Measurements from ENCODE around the gene DGKD. TPM values are rescaled to one million over a fixed set of nuclear protein-coding genes. Genes with fewer than 3 reads are reported as not detected.

DGKD gene
- total RNA-seq, 1 donor from 2014 or later, result 15.3 TPM

- H3K27ac Mint-ChIP-seq (ENCODE audit: unreplicated experiment), result no peak overlapping the region
- H3K36me3 Mint-ChIP-seq (ENCODE audit: low read depth, unreplicated experiment), result peaks cover 34% of the 10 kb centered on the region
- no peak for DNase-seq (ENCODE audit: low spot score)
- H3K27me3 Mint-ChIP-seq (ENCODE audit: unreplicated experiment), result peaks cover 4% of the 10 kb centered on the region
- H3K4me1 Mint-ChIP-seq (ENCODE audit: unreplicated experiment), result peaks cover 14% of the 10 kb centered on the region
- H3K4me3 Mint-ChIP-seq (ENCODE audit: unreplicated experiment), result no peak overlapping the region
- TF ChIP-seq CTCF (IDR thresholded peaks at IDR 0.05; ENCODE audit: unreplicated experiment), result no peak
- H3K9me3 Mint-ChIP-seq (ENCODE audit: unreplicated experiment), result no peaks in the 10 kb centered on the region
These were observed 133.6 kb downstream of the DGKD start for GRCh38 chr2:233487748-233488345.

GRCh38 chr2:233489143-233489542, 134.8 kb downstream of the DGKD start:
- Mint-ChIP-seq H3K27ac (ENCODE audit: unreplicated experiment) (no peak overlapping the region), H3K36me3 (ENCODE audit: low read depth, unreplicated experiment) (peaks cover 23% of the 10 kb centered on the region), H3K4me3 (ENCODE audit: unreplicated experiment) (no peak overlapping the region), H3K27me3 (ENCODE audit: unreplicated experiment) (peaks cover 3% of the 10 kb centered on the region), H3K9me3 (ENCODE audit: unreplicated experiment) (no peaks in the 10 kb centered on the region), H3K4me1 (ENCODE audit: unreplicated experiment) (peaks cover 14% of the 10 kb centered on the region)
- no peak for DNase-seq (ENCODE audit: low spot score)
- no peak for TF ChIP-seq CTCF (IDR thresholded peaks at IDR 0.05; ENCODE audit: unreplicated experiment)

DNA sequence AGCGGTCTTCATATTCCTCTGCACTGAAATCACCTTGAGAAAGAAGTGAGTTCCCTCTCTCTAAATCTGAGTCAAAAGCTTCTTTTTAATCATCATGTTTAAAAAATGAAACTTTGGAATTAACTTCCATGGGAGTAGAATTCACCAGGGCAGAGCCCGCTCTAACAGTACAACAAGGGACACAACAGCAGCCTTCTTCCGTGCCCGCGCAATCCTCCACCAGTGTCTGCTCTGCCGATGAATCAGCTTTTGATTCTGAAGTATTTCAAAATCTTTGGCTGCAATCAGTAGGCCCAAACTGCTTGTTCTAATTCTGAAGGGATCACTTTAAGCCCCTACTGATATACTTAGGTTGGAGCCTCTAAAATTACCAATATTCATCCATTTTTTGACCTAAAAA, 135.4 kb downstream of the DGKD start:
- no peak overlapping the region for H3K4me3 Mint-ChIP-seq (ENCODE audit: unreplicated experiment)
- no peak for DNase-seq (ENCODE audit: low spot score)
- no peak for TF ChIP-seq CTCF (IDR thresholded peaks at IDR 0.05; ENCODE audit: unreplicated experiment)
- peaks cover 18% of the 10 kb centered on the region for H3K36me3 Mint-ChIP-seq (ENCODE audit: low read depth, unreplicated experiment)
- H3K9me3 Mint-ChIP-seq (ENCODE audit: unreplicated experiment), result no peaks in the 10 kb centered on the region
- H3K4me1 Mint-ChIP-seq (ENCODE audit: unreplicated experiment), result peaks cover 14% of the 10 kb centered on the region
- no peak overlapping the region for H3K27ac Mint-ChIP-seq (ENCODE audit: unreplicated experiment)
- H3K27me3 Mint-ChIP-seq (ENCODE audit: unreplicated experiment), result peaks cover 3% of the 10 kb centered on the region

- TF ChIP-seq CTCF (IDR thresholded peaks at IDR 0.05; ENCODE audit: unreplicated experiment), result no peak
- peaks cover 8% of the 10 kb centered on the region for H3K36me3 Mint-ChIP-seq (ENCODE audit: low read depth, unreplicated experiment)
- H3K9me3 Mint-ChIP-seq (ENCODE audit: unreplicated experiment), result no peaks in the 10 kb centered on the region
- no peak for DNase-seq (ENCODE audit: low spot score)
- no peak overlapping the region for H3K4me3 Mint-ChIP-seq (ENCODE audit: unreplicated experiment)
- H3K27ac Mint-ChIP-seq (ENCODE audit: unreplicated experiment), result no peak overlapping the region
- H3K27me3 Mint-ChIP-seq (ENCODE audit: unreplicated experiment), result peaks cover 3% of the 10 kb centered on the region
- peaks cover 14% of the 10 kb centered on the region for H3K4me1 Mint-ChIP-seq (ENCODE audit: unreplicated experiment)
These were observed 136.5 kb downstream of the DGKD start for GRCh38 chr2:233490831-233491230.

DNA sequence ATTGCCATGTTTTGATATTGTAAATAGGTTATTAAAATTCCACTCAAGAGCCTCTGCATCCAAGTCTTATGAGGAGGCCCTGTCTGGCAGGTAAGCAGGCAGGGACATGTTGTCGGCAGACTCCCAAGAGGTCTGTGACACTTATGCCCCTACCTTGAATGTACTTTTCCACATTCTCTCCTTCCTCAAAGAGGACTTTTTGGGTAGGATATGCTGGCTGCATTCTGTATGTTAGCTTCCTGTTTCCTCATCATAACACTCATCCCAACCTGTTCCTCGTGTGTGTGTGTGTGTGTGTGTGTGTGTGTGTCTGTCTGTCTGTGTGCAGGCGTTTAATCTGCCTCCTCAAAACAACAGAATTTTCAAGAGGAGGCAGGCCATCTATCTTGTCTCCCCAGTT, 137.0 kb downstream of the DGKD start:
- H3K4me1 Mint-ChIP-seq (ENCODE audit: unreplicated experiment), result peaks cover 9% of the 10 kb centered on the region
- no peak overlapping the region for H3K4me3 Mint-ChIP-seq (ENCODE audit: unreplicated experiment)
- no peaks in the 10 kb centered on the region for H3K9me3 Mint-ChIP-seq (ENCODE audit: unreplicated experiment)
- no peak for TF ChIP-seq CTCF (IDR thresholded peaks at IDR 0.05; ENCODE audit: unreplicated experiment)
- peaks cover 2% of the 10 kb centered on the region for H3K27me3 Mint-ChIP-seq (ENCODE audit: unreplicated experiment)
- peaks cover 8% of the 10 kb centered on the region for H3K36me3 Mint-ChIP-seq (ENCODE audit: low read depth, unreplicated experiment)
- no peak overlapping the region for H3K27ac Mint-ChIP-seq (ENCODE audit: unreplicated experiment)
- no peak for DNase-seq (ENCODE audit: low spot score)
